ENCODE data around the gene ATP1A4. TPM values are rescaled to one million over a fixed set of nuclear protein-coding genes. Genes with fewer than 3 reads are reported as not detected.

The ATP1A4 gene
- total RNA-seq, 4 donors from 2014 or later = 0.07 to 0.47 TPM; not detected in 2

- Histone ChIP-seq H3K27ac (peak overlapping the region; percentile 84 to 93 (median 90)), H3K27me3 (no peaks in the 10 kb centered on the region), H3K4me1 (peaks cover 41 to 68% of the 10 kb centered on the region in 2 donors), H3K4me3 (no peak overlapping the region), H3K36me3 (peaks cover 0 to 13% of the 10 kb centered on the region in 2 donors), H3K9me3 (no peaks in the 10 kb centered on the region)
- ATAC-seq (no peak), DNase-seq (no peak)
- in situ Hi-C loops (cut with MboI; ENCODE audit: low sequenced_read_pairs in 4 of 4) (no loop called here), intact Hi-C loops (cut with DNase I; ENCODE audit: low total_unique reads) (loop anchor here (5.0 kb wide), 1 partner anchor 105 kb away; no protein-coding TSS in a partner anchor)
- TF ChIP-seq POLR2A (IDR thresholded peaks at IDR 0.05) (no peak), CTCF (IDR thresholded peaks at IDR 0.05 in 4 of 5, conservative IDR thresholded peaks at IDR 0.05 in 1 of 5) (no peak)
Measured at GRCh38 chr1:160207118-160207650, 55.8 kb downstream of the ATP1A4 start.

DNA sequence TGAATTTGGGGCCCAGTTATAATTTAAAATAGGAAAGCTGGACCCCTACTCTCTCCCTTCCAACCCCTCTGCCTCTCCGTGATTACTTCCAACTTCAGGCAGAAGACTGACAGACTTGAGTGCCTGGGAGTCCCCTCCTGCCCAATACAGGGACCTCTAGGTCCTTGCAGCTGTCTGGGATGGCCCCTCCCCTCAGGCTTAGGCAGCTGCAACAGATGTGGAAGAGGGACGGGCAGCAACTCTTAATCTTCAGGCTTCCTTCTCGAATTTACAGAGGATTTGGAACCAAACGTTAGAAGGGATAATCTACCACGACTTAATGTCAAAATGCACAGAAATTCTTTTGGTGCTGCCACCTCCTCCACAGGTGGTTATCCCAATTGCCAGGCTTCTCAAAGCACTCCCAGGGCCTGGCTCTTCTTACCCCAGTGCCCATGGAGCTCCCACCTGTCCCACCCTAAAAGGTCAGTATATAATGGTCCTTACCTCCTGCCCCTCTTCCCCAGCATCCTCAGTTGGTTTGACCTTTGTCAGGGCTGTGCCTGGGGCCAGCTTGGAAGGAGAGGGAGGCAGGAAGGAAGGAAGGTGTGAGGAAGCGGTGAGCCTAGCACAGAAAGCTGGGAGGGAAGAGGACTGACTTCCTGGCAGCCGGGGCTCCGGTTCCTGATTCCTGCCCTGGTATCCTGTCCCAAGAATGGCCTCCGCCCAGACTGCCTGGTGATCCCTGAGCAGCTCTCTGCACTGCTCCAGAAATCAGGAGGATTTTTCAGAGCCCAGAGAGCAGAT is 56.6 kb downstream of the ATP1A4 start:
- ATAC-seq (no peak), DNase-seq (no peak)
- peak overlapping the region; percentile 84 to 93 (median 90) for H3K27ac ChIP-seq
- no peaks in the 10 kb centered on the region for H3K27me3 ChIP-seq
- intact Hi-C loops (cut with DNase I; ENCODE audit: low total_unique reads) = loop anchor here (2.0 to 5.0 kb wide), 2 partner anchors 15 to 106 kb away; no protein-coding TSS in a partner anchor
- in situ Hi-C loops (cut with MboI; ENCODE audit: low sequenced_read_pairs in 4 of 4) = no loop called here
- H3K4me3 ChIP-seq = no peak overlapping the region
- TF ChIP-seq POLR2A (IDR thresholded peaks at IDR 0.05) (no peak), CTCF (IDR thresholded peaks at IDR 0.05 in 4 of 5, conservative IDR thresholded peaks at IDR 0.05 in 1 of 5) (no peak)
- peaks cover 0 to 21% of the 10 kb centered on the region in 2 donors for H3K36me3 ChIP-seq
- no peaks in the 10 kb centered on the region for H3K9me3 ChIP-seq
- peaks cover 41 to 68% of the 10 kb centered on the region in 2 donors for H3K4me1 ChIP-seq

- no peak for DNase-seq
- Histone ChIP-seq H3K4me3 (no peak overlapping the region), H3K36me3 (peaks cover 0 to 28% of the 10 kb centered on the region in 2 donors)
Measured at GRCh38 chr1:160208557-160209320, 57.3 kb downstream of the ATP1A4 start.

More at GRCh38 chr1:160208557-160209320, 57.3 kb downstream of the ATP1A4 start:
- H3K27me3 ChIP-seq = no peaks in the 10 kb centered on the region
- TF ChIP-seq POLR2A (IDR thresholded peaks at IDR 0.05) (no peak), CTCF (IDR thresholded peaks at IDR 0.05 in 4 of 5, conservative IDR thresholded peaks at IDR 0.05 in 1 of 5) (no peak)
- ATAC-seq = no peak
- intact Hi-C loops (cut with DNase I; ENCODE audit: low total_unique reads) (loop anchor here (2.0 to 5.0 kb wide), 2 partner anchors 16 to 106 kb away; no protein-coding TSS in a partner anchor), in situ Hi-C loops (cut with MboI; ENCODE audit: low sequenced_read_pairs in 4 of 4) (no loop called here)
- peaks cover 41 to 68% of the 10 kb centered on the region in 2 donors for H3K4me1 ChIP-seq
- no peaks in the 10 kb centered on the region for H3K9me3 ChIP-seq
- H3K27ac ChIP-seq = peak overlapping the region; percentile 84 to 93 (median 90)

Measured in gastrocnemius medialis (tissue), 4 donors.